NT2/D1 (cell line): ENCODE measurements around the gene UMPS.

ENCODE experiments used
- SUZ12 ChIP-seq: IDR thresholded peaks from 2 replicates; pipeline ENCODE4 v1.6.1; 2011; ENCODE audit not compliant: insufficient read length, insufficient read depth; ENCODE audit errors: extremely low read depth
- YY1 ChIP-seq: IDR thresholded peaks from 2 replicates; pipeline ENCODE4 v1.6.1; 2011; ENCODE audit not compliant: insufficient read length, insufficient read depth
- ZNF274 ChIP-seq: IDR thresholded peaks from 2 replicates; pipeline ENCODE4 v1.6.1; 2011; ENCODE audit warnings: mild to moderate bottlenecking, low read depth, low read length

DNA sequence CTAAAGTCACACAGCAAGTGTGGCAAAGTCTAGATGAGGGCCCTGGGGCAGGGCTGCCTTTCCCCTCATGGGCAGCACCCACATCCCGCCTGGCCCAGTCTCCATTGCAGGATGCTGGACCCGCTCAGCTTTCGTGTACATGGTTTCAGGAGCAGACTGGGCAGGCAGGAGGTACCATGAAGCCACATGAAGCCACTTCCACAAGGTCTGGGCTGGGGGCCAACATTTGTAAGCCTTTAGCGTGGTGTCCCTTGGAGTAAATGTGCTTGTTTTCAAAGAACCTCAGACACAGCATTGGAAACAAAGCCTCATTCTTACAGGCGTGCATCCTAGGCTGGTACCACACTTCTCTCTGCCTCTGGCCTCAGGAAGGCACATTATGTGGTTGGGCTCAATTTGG is 34.5 kb downstream of the UMPS start:
- no peak for TF ChIP-seq SUZ12
- TF ChIP-seq YY1: no peak
- TF ChIP-seq ZNF274: no peak
